Measurements from ENCODE around the gene TBCEL.
A peak's percentile ranks its signal among the peaks of the same experiment; 100 is the strongest.

TBCEL gene

DNA sequence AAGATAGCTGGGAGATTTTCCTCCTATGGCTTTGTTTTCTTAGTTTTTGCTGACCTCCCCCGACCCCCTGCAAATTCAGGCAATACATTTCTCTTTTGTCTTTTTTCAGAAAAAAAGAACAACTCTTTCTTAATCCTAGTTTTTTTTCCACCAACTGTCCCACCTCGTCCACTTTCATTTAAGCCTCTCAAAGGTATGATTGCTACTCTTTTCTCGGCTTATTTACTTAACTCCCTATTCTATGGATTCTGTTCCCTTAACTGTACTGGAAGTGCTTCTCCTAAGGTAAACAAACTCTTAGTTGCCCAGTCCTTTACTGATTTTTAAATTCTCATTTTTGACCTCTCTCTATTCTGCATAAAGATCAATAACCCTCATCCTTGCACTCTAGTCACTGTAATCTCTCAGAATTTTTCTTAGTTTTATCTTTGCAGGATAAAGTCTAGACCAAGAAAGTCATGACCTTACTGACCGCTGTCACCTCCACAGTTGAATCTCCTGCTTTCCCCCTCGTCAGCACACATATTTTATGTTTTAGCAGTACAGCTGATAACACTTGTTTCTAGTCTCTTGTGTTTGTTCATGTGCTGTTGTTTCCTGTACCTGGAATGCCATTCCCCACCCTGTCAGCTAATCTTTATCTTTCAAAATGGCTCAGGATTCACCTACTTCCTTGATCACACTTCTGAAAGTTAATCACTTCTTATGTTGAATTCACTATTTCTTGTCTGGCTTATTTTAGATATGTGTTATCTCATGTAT, 14.9 kb downstream of the TBCEL start:
- WGBS (ENCODE audit: extremely low coverage, insufficient coverage, low lambda C conversion rate): no CpG with 5 or more reads among the region's 5 CpGs
- no peaks in the 10 kb centered on the region for H3K79me1 ChIP-seq (ENCODE audit: low read length)
- H2BK5ac ChIP-seq (ENCODE audit: low read length): no peak overlapping the region
- H4K8ac ChIP-seq (ENCODE audit: low read depth, low read length): no peak overlapping the region
- no peak overlapping the region for H2AK5ac ChIP-seq (ENCODE audit: low read length)
- H3K36me3 ChIP-seq (ENCODE audit: control insufficient read depth, insufficient read depth, low read length): no peaks in the 10 kb centered on the region
- H4K5ac ChIP-seq (ENCODE audit: low read length): no peak overlapping the region
- H3K23ac ChIP-seq (ENCODE audit: low read length): no peak overlapping the region
- peak; percentile 77 for DNase-seq
- H3K4me3 ChIP-seq (ENCODE audit: low read length): no peak overlapping the region
- peaks cover 18% of the 10 kb centered on the region for H3K4me1 ChIP-seq (ENCODE audit: control insufficient read depth, low read depth, low read length)
- peak overlapping the region; percentile 68 for H3K18ac ChIP-seq (ENCODE audit: low read length)
- H3K9ac ChIP-seq (ENCODE audit: low read length): no peak overlapping the region
- H3K56ac ChIP-seq (ENCODE audit: low read length): no peak overlapping the region
- no peak overlapping the region for H3K4me2 ChIP-seq (ENCODE audit: low read length)
- H2BK15ac ChIP-seq (replicated peaks; ENCODE audit: low read depth): no peak overlapping the region
- no peak overlapping the region for H2BK120ac ChIP-seq (ENCODE audit: low read depth, low read length)
- H3K27me3 ChIP-seq (ENCODE audit: insufficient read depth, low read length, poor library complexity): no peaks in the 10 kb centered on the region
- no peak overlapping the region for H3K4ac ChIP-seq (ENCODE audit: low read depth, low read length)
- peak overlapping the region; percentile 72 for H3K27ac ChIP-seq (ENCODE audit: low read depth, low read length)
- H3K79me2 ChIP-seq (ENCODE audit: control insufficient read depth, insufficient read depth, low read length): peaks cover 6% of the 10 kb centered on the region

DNA sequence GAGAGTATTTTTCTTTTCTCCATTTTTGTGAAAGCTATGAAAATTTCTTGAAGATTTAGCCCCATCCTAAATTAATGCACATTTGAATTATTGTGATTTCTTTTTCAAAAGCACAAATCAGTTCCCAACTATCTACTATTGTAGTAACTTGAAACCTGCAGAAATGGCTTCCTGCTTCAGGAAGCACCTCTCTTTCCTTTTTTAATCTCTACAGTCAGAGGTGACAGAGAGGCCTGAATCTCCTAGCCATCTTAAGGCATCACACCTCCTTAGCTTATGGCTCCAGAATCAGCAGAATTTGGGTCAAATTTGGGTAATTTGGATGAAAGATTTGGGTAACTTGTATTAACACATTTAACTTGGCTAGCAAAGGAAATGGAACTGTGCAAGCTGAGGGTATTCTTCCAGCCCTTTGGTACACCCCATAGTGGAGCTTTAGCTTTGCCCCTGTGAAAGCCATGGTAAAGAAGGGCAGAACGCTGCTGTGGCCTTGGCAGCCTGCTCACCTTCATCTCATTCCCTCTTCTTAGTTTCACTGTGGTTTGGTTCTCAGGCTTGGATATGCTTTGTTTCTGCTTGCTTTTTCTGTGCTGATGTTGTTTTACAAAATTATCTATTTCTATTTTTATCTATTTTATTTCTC, 16.2 kb downstream of the TBCEL start:
- H3K18ac ChIP-seq (ENCODE audit: low read length): no peak overlapping the region
- no peak overlapping the region for H2BK120ac ChIP-seq (ENCODE audit: low read depth, low read length)
- H3K27me3 ChIP-seq (ENCODE audit: insufficient read depth, low read length, poor library complexity): no peaks in the 10 kb centered on the region
- H3K23ac ChIP-seq (ENCODE audit: low read length): no peak overlapping the region
- no peak overlapping the region for H3K9ac ChIP-seq (ENCODE audit: low read length)
- no peak overlapping the region for H3K27ac ChIP-seq (ENCODE audit: low read depth, low read length)
- H3K79me2 ChIP-seq (ENCODE audit: control insufficient read depth, insufficient read depth, low read length): peaks cover 6% of the 10 kb centered on the region
- no peak overlapping the region for H3K4me3 ChIP-seq (ENCODE audit: low read length)
- no peak overlapping the region for H2AK5ac ChIP-seq (ENCODE audit: low read length)
- peak overlapping the region; percentile 41 for H2BK5ac ChIP-seq (ENCODE audit: low read length)
- peak overlapping the region; percentile 5 for H3K4ac ChIP-seq (ENCODE audit: low read depth, low read length)
- H2BK15ac ChIP-seq (replicated peaks; ENCODE audit: low read depth): no peak overlapping the region
- no CpG with 5 or more reads among the region's 1 CpG for WGBS (ENCODE audit: extremely low coverage, insufficient coverage, low lambda C conversion rate)
- no peaks in the 10 kb centered on the region for H3K36me3 ChIP-seq (ENCODE audit: control insufficient read depth, insufficient read depth, low read length)
- H4K8ac ChIP-seq (ENCODE audit: low read depth, low read length): no peak overlapping the region
- peaks cover 17% of the 10 kb centered on the region for H3K4me1 ChIP-seq (ENCODE audit: control insufficient read depth, low read depth, low read length)
- peak overlapping the region; percentile 52 for H3K56ac ChIP-seq (ENCODE audit: low read length)
- H3K79me1 ChIP-seq (ENCODE audit: low read length): no peaks in the 10 kb centered on the region
- no peak overlapping the region for H4K5ac ChIP-seq (ENCODE audit: low read length)
- H3K4me2 ChIP-seq (ENCODE audit: low read length): no peak overlapping the region
- DNase-seq: peak; percentile 51

DNA sequence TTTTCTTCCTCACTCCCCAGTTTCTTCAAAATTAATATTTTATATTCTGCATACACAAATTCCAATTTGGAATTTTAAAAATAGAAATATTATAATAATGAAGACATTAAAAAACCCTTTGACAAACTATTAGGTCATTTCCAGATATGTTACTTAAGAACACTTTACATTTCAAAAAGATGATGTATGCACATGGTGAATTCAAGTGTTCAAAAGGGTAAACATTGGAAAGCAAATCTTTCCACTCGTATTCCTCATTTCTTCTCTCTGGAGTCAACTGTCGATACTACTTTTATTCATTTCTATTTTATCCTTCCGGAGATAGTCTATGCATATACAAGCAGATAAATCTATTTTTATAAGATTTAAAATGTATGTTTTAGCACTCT, 16.7 kb downstream of the TBCEL start:
- peaks cover 6% of the 10 kb centered on the region for H3K79me2 ChIP-seq (ENCODE audit: control insufficient read depth, insufficient read depth, low read length)
- no peaks in the 10 kb centered on the region for H3K27me3 ChIP-seq (ENCODE audit: insufficient read depth, low read length, poor library complexity)
- H3K4me1 ChIP-seq (ENCODE audit: control insufficient read depth, low read depth, low read length): peaks cover 13% of the 10 kb centered on the region
- no peak overlapping the region for H3K27ac ChIP-seq (ENCODE audit: low read depth, low read length)
- H2BK120ac ChIP-seq (ENCODE audit: low read depth, low read length): no peak overlapping the region
- no peak overlapping the region for H3K4ac ChIP-seq (ENCODE audit: low read depth, low read length)
- H4K5ac ChIP-seq (ENCODE audit: low read length): no peak overlapping the region
- H3K9ac ChIP-seq (ENCODE audit: low read length): no peak overlapping the region
- WGBS (ENCODE audit: extremely low coverage, insufficient coverage, low lambda C conversion rate): no CpG with 5 or more reads among the region's 3 CpGs
- no peak overlapping the region for H3K23ac ChIP-seq (ENCODE audit: low read length)
- no peak overlapping the region for H3K4me3 ChIP-seq (ENCODE audit: low read length)
- H3K79me1 ChIP-seq (ENCODE audit: low read length): no peaks in the 10 kb centered on the region
- no peak overlapping the region for H3K4me2 ChIP-seq (ENCODE audit: low read length)
- no peak overlapping the region for H2BK5ac ChIP-seq (ENCODE audit: low read length)
- H3K56ac ChIP-seq (ENCODE audit: low read length): no peak overlapping the region
- no peaks in the 10 kb centered on the region for H3K36me3 ChIP-seq (ENCODE audit: control insufficient read depth, insufficient read depth, low read length)
- DNase-seq: no peak
- no peak overlapping the region for H2AK5ac ChIP-seq (ENCODE audit: low read length)
- no peak overlapping the region for H3K18ac ChIP-seq (ENCODE audit: low read length)
- no peak overlapping the region for H2BK15ac ChIP-seq (replicated peaks; ENCODE audit: low read depth)
- H4K8ac ChIP-seq (ENCODE audit: low read depth, low read length): no peak overlapping the region

DNA sequence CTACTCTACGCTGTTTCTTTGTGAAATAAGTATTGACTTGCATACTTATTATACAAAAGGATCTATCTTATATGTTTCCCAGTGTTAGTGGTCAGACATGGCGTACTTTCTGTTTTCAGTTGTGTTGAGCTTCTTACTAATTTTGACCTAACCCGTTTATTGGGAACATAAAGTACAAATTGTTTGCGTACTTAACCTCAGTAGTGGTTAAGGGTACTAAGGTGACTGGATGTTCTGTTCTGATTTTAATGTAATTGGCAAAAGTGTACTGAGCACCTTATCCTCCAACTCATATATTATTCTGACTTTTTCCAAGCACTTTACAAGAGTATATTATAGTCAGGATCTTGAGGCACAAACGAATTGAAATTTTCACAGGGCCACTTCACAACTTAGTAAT, 17.2 kb downstream of the TBCEL start:
- Histone ChIP-seq H3K36me3 (ENCODE audit: control insufficient read depth, insufficient read depth, low read length) (no peaks in the 10 kb centered on the region), H3K23ac (ENCODE audit: low read length) (no peak overlapping the region), H3K18ac (ENCODE audit: low read length) (no peak overlapping the region), H3K27me3 (ENCODE audit: insufficient read depth, low read length, poor library complexity) (no peaks in the 10 kb centered on the region), H3K27ac (ENCODE audit: low read depth, low read length) (no peak overlapping the region), H3K79me2 (ENCODE audit: control insufficient read depth, insufficient read depth, low read length) (peaks cover 6% of the 10 kb centered on the region), H3K4me2 (ENCODE audit: low read length) (no peak overlapping the region), H3K4me3 (ENCODE audit: low read length) (no peak overlapping the region), H2AK5ac (ENCODE audit: low read length) (no peak overlapping the region), H2BK120ac (ENCODE audit: low read depth, low read length) (no peak overlapping the region), H4K8ac (ENCODE audit: low read depth, low read length) (no peak overlapping the region), H3K56ac (ENCODE audit: low read length) (no peak overlapping the region), H3K9ac (ENCODE audit: low read length) (no peak overlapping the region), H3K4me1 (ENCODE audit: control insufficient read depth, low read depth, low read length) (peaks cover 13% of the 10 kb centered on the region), H3K4ac (ENCODE audit: low read depth, low read length) (no peak overlapping the region), H3K79me1 (ENCODE audit: low read length) (no peaks in the 10 kb centered on the region), H2BK5ac (ENCODE audit: low read length) (no peak overlapping the region), H4K5ac (ENCODE audit: low read length) (no peak overlapping the region), H2BK15ac (replicated peaks; ENCODE audit: low read depth) (no peak overlapping the region)
- WGBS (ENCODE audit: extremely low coverage, insufficient coverage, low lambda C conversion rate): no CpG with 5 or more reads among the region's 5 CpGs
- no peak for DNase-seq

DNA sequence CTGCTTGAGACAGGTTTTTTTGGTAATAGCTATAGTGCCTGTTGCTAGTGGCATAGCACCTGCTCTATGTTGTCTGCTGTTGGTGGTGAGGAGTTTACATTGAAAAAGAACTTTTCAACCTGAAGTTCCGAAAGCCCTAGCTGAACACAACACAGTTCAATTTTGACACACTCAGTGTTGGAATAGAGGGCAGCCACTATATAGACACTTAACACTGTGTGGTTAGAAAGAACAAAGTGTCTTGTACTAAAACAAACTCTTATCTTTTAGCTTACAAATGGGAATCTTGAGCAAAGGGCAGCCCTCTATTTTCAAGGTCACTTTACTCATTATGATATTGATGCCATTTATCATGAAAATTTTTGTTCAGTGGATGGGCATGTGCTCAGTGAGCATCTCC, 18.4 kb downstream of the TBCEL start:
- no peak overlapping the region for H3K56ac ChIP-seq (ENCODE audit: low read length)
- no peak overlapping the region for H2BK5ac ChIP-seq (ENCODE audit: low read length)
- no peaks in the 10 kb centered on the region for H3K27me3 ChIP-seq (ENCODE audit: insufficient read depth, low read length, poor library complexity)
- no peaks in the 10 kb centered on the region for H3K36me3 ChIP-seq (ENCODE audit: control insufficient read depth, insufficient read depth, low read length)
- no peak overlapping the region for H3K4me2 ChIP-seq (ENCODE audit: low read length)
- peaks cover 11% of the 10 kb centered on the region for H3K4me1 ChIP-seq (ENCODE audit: control insufficient read depth, low read depth, low read length)
- no peak overlapping the region for H3K9ac ChIP-seq (ENCODE audit: low read length)
- H4K8ac ChIP-seq (ENCODE audit: low read depth, low read length): no peak overlapping the region
- no CpG with 5 or more reads among the region's 1 CpG for WGBS (ENCODE audit: extremely low coverage, insufficient coverage, low lambda C conversion rate)
- H4K5ac ChIP-seq (ENCODE audit: low read length): no peak overlapping the region
- no peak overlapping the region for H2BK120ac ChIP-seq (ENCODE audit: low read depth, low read length)
- H3K18ac ChIP-seq (ENCODE audit: low read length): no peak overlapping the region
- H3K23ac ChIP-seq (ENCODE audit: low read length): no peak overlapping the region
- no peak overlapping the region for H3K4ac ChIP-seq (ENCODE audit: low read depth, low read length)
- H3K79me1 ChIP-seq (ENCODE audit: low read length): no peaks in the 10 kb centered on the region
- H2AK5ac ChIP-seq (ENCODE audit: low read length): no peak overlapping the region
- peaks cover 4% of the 10 kb centered on the region for H3K79me2 ChIP-seq (ENCODE audit: control insufficient read depth, insufficient read depth, low read length)
- H3K27ac ChIP-seq (ENCODE audit: low read depth, low read length): no peak overlapping the region
- H2BK15ac ChIP-seq (replicated peaks; ENCODE audit: low read depth): no peak overlapping the region
- H3K4me3 ChIP-seq (ENCODE audit: low read length): no peak overlapping the region
- no peak for DNase-seq
